Islet of Langerhans (tissue), 1 donor: ENCODE measurements around the gene ELMO3.

Experiments
- FAIRE-seq: peaks from one replicate; lab custom pipeline; 2011; peaks lifted over from hg19 to GRCh38; lab: Jason Lieb, UNC

The ELMO3 gene

GRCh38 chr16:67164599-67165061 is 34.3 kb upstream of the ELMO3 start, which contains the start of gene HSF4:
TSS of gene HSF4 (plus strand) at chr16:67164745. CDS start at chr16:67164812, 67 bp downstream.
- FAIRE-seq: no peak

GRCh38 chr16:67165121-67166078 is 33.5 kb upstream of the ELMO3 start:
- FAIRE-seq: no peak

- no peak for FAIRE-seq
These were observed 32.8 kb upstream of the ELMO3 start for GRCh38 chr16:67166110-67166547.

GRCh38 chr16:67166598-67167168 is 32.2 kb upstream of the ELMO3 start:
- FAIRE-seq: no peak

GRCh38 chr16:67167588-67167987 is 31.3 kb upstream of the ELMO3 start:
- no peak for FAIRE-seq

GRCh38 chr16:67169011-67169451 is 29.9 kb upstream of the ELMO3 start:
- no peak for FAIRE-seq

- FAIRE-seq: no peak
These were observed 29.2 kb upstream of the ELMO3 start for GRCh38 chr16:67169642-67170167.

GRCh38 chr16:67170168-67170948 is 28.6 kb upstream of the ELMO3 start, which contains the start of gene NOL3:
TSS of gene NOL3 (plus strand) at chr16:67170538.
- FAIRE-seq: no peak

- no peak for FAIRE-seq
These were observed 27.8 kb upstream of the ELMO3 start for GRCh38 chr16:67170949-67171649.

- no peak for FAIRE-seq
These were observed 25.6 kb upstream of the ELMO3 start for GRCh38 chr16:67173323-67173722.

- FAIRE-seq: no peak
These were observed 24.9 kb upstream of the ELMO3 start for GRCh38 chr16:67173808-67174705.

- no peak for FAIRE-seq
These were observed 24.2 kb upstream of the ELMO3 start for GRCh38 chr16:67174706-67175231.

GRCh38 chr16:67176662-67177061 is 22.3 kb upstream of the ELMO3 start:
- FAIRE-seq: no peak

GRCh38 chr16:67177743-67178699 is 20.9 kb upstream of the ELMO3 start:
- FAIRE-seq: no peak

- no peak for FAIRE-seq
These were observed 19.4 kb upstream of the ELMO3 start for GRCh38 chr16:67179421-67180080.

- no peak for FAIRE-seq
These were observed 18.8 kb upstream of the ELMO3 start for GRCh38 chr16:67180166-67180565.

GRCh38 chr16:67181346-67181745 is 17.6 kb upstream of the ELMO3 start:
- FAIRE-seq: no peak

- FAIRE-seq: no peak
These were observed 16.6 kb upstream of the ELMO3 start for GRCh38 chr16:67182288-67182687.

GRCh38 chr16:67183284-67183626 is 15.7 kb upstream of the ELMO3 start:
- no peak for FAIRE-seq
